GM19193 (cell line): ENCODE data around the gene TCFL5.

ENCODE experiments used
- POLR2A ChIP-seq: IDR thresholded peaks from 4 replicates; pipeline ENCODE4 v1.6.1; 2011; ENCODE audit not compliant: insufficient read depth, insufficient read length; ENCODE audit errors: extremely low read depth

Gene TCFL5

GRCh38 chr20:62812907-62813200 is 48.8 kb downstream of the TCFL5 start:
- TF ChIP-seq POLR2A, result no peak

GRCh38 chr20:62812181-62812906 is 49.3 kb downstream of the TCFL5 start:
- no peak for TF ChIP-seq POLR2A

DNA sequence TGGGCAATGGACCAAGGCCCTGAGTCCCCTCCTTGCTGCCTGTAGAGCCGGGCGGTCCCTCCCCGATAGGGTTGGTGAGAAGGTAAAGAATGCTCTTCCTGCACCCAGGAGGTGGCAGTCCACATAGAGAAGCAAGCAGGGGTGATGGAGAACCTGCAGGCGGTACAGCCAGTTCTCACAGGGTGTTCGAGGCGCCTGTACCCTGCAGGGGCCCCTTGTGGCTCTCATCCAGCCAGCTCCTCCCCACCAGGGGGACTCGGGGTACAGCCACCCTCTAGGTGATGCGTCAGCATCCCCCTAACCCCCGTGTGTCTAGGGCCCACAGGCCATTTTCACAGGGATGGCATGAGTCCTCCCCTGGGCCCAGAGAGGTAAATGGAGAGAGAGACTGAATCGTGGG is 49.9 kb downstream of the TCFL5 start:
- TF ChIP-seq POLR2A, result no peak

DNA sequence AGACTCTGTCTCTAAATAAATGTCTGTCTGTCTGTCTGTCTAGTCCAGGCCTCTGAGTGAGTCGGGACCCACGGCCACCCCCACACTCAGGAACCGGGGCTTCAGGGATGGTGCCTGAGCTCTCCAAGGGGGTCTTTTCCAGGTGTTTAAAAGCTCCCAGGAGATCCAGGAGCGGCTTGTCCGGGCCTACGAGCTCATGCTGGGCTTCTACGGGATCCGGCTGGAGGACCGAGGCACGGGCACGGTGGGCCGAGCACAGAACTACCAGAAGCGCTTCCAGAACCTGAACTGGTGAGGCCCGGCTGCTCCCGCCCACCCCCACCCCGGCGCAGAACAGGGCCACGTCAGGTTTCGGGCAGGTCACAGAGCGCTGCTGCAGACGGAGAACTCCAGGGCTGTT is 50.3 kb downstream of the TCFL5 start:
- TF ChIP-seq POLR2A, result no peak

DNA sequence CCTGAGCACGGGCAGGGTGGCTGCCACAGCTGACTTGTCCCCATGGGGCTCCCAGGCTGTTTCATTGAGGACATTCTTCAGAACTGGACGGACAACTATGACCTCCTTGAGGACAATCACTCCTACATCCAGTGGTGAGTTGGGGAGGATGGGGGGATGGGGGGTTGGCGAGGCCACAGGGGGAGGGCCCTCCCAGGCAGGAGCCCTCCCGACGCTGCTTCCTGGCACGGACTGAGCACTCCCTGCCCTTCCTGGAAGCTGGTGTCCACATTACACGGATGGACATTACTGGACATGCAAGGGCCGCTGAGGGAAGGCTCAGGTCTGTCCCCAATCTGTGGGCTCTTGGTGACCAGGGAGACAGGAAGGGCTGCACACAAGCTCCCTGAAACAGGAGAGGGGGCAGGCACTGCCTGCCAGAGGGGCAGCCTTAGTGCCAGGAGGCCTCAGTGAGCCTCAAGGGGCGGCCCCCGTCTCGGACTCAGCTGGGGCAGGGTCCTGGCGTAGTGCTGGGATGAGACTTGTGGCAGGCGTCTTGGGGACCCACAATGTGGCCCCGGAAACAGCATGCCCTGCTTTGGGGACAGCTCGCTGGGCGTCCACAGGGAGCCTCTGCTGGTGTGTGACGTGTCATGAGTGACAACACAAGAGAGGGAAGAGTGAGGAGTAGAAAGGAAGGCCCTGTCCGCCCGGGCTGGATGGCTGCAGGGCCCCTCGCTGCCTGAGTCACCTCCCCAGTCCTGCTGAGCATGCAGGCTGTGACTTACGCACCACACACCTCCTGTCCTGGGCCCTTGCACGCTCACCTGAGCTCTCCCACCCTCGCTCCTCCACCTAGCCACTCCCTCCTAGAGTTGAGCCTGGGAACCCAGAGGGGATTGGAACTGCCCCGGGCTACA is 51.8 kb downstream of the TCFL5 start:
- no peak for TF ChIP-seq POLR2A

- no peak for TF ChIP-seq POLR2A
These were observed 53.3 kb downstream of the TCFL5 start for GRCh38 chr20:62808211-62808865.

- TF ChIP-seq POLR2A, result no peak
These were observed 54.0 kb downstream of the TCFL5 start for GRCh38 chr20:62807444-62808210.

DNA sequence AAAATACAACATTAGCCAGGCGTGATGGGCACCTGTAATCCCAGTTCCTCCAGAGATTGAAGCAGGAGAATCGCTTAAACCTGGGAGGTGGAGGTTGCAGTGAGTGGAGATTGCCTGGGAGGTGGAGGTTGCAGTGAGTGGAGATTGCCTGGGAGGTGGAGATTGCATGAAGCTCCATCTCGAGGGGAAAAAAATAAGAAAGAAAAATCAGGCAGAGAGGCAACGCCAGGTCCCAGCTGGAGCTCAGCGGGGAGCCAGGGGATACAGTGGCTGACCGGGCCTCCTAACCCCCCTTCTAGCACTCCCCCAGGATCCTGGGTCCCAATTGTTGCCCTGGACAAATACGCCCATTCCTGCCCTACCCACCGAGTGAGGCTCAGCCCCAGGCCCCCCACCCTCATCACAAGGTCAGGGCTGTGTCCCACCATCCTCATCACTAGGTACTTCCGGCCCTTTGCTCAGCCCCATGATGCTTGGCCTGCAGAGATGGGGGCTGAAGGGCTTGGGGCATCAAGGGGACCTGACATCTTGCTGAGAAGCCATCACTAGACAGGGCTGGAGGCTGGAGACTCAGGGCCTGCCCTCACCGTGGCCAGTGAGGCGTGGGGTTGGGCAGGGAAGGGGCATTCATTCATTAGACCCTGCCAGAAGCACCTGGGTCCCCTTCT is 55.1 kb downstream of the TCFL5 start:
- TF ChIP-seq POLR2A, result no peak

DNA sequence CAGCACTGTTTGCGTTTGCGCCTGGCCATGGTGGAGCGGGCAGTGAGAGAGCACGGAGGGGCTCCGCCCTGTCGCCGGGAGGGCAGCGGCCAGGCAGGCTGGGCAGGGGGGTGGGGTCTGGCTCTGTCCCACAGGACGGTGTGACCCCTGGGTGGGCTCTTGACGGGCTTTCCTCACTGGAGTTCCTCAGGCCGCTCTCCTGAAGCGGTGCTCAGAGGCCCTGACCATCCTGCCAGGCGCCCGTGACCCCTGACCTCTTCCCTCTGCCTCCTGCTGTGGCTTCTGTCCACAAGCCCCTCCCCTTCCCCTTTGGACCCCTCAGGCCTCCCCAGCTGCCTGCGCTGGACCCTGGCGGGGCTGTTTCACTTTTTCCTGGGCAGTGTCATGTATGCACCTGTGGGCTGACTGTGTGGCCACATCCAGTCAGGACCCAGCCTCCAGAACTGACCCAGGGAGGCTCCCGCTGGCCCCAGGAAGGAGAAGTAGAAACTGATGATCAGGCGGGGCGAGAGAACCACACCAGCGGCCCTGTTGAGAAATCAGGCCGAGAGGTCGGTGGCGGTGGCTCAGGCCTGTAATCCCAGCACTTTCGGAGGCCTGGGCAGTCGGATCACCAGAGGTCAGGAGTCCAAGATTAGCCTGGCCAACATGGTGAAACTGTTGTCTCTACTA is 55.8 kb downstream of the TCFL5 start:
- TF ChIP-seq POLR2A, result no peak

DNA sequence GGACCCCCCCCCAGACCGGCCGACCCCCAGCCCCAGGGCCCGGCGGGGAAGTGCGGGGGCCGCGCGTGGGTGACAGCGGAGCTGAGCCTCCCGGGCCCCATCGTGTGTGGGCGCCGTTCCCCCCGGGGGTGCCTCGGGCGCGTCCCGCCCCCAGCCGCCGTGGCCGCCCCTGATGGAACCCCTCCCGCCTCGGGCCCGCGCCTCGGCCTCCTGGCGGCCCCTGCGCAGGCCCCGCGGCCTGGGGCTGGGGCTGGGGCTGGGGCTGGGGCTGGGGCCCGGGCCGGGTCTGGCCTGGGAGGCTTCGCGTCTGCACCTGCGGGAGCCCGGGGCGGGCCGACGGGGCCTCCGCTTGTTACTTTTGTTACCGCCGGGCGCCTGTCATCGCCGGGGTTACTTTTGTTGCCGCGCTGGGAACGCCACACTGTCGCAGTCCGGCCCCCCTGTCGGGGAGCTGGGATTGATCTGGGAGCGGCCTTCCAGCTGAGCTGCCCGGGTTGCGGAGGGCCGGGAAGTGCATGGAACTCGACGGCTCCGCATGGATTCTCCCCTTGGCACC is 56.4 kb downstream of the TCFL5 start:
- no peak for TF ChIP-seq POLR2A

DNA sequence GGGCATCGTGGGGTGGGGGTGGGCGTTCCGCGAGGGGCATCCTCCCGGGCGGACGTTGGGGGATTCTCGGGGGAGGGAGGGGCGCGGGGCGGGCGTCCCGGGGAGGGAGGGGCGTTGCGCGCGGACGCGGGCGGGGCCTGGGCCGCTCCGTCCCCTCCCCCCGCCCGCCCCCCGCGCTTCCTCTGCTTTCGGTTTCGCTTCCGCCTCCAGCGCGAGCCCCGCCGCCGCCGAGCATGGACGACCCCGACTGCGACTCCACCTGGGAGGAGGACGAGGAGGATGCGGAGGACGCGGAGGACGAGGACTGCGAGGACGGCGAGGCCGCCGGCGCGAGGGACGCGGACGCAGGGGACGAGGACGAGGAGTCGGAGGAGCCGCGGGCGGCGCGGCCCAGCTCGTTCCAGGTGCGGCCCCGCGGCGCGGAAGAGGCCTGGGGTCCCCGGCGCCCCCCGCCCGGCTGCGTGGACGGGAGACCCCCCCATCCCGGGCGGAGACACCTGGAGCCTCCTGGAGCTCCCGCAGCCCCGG is 56.9 kb downstream of the TCFL5 start, which contains the start of gene OGFR:
Gene OGFR, plus strand, starts transcription at position 209 of the 528 bp plus-strand sequence. Its CDS starts 25 bp downstream, at position 234.
- TF ChIP-seq POLR2A, result peak; percentile 78

DNA sequence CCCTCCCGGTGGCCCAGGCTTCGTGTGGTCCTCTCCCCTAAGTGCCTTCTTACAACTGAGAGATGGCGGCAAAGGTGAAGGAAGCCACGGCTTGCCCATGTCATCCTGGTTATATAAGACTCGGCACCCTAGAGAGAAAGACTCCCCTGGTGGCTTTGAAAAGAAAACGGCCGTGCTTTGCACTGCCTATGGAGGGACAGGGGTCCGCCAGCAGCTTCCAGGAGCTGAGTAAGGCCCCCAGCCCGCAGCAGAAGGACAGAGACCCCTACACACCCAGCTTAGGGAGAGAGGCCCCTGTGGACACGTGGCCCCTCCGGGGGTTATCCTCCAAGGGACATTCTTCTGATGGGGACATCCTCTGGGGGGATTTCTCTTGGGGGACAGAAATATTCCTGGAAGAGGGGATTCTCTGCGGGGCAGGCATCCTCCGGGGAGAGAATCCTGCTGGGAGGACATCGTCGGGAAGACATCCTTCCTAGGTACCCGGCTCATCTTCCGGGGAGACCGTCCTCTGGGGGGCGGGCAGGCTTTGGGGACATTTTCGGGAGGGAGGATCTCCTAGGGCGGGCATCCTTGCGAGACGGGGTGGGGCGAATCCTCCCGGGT is 57.5 kb downstream of the TCFL5 start:
- no peak for TF ChIP-seq POLR2A
